HG02798 (cell line): Measurements from ENCODE around the gene AMOTL2.

Experiments used
- ATAC-seq: cut with Tn5 transposase; IDR thresholded peaks from one replicate; pipeline ENCODE4 v1.9.1; 2021; ENCODE audit warnings: mild to moderate bottlenecking; ENCODE audit not compliant: unreplicated experiment, poor library complexity

Gene AMOTL2

DNA sequence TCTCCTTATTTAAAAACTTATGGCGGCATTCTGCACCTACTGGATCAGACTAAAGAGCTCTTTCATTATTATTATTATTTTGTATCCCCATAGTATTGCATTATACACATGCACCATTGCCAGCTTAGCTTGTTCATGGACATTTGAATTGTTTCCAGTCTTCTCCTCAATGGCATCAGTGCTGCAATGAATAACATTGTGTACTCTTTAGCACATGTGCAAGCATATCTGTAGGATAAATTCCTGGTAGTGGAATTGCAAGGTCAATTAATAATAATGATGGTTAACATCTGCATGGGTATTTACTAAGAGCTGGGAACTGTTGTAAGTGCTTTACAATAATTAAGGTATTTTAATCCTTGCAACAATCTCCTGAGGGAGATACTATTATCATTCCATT, 52.0 kb downstream of the AMOTL2 start:
- ATAC-seq: no peak

DNA sequence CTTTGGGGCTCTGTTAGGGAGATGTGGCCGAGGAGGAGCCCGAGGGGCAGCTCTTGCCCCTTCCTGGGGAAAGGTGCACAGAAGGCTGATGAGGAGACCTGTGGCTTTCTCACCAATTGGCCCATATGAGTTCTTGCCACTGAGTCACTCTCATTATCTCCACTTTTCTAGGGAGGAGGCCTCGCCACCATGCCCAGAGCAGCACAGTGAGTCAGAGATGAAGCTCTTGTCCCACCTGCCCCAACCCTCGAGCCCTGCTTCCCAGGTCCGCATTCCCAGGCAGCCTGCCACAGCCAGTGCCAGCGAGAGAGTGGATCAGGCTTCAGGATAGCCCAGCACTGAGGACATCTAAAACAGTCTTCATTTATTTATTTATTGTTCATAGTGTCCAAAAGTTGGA, 53.5 kb downstream of the AMOTL2 start:
- ATAC-seq: no peak

DNA sequence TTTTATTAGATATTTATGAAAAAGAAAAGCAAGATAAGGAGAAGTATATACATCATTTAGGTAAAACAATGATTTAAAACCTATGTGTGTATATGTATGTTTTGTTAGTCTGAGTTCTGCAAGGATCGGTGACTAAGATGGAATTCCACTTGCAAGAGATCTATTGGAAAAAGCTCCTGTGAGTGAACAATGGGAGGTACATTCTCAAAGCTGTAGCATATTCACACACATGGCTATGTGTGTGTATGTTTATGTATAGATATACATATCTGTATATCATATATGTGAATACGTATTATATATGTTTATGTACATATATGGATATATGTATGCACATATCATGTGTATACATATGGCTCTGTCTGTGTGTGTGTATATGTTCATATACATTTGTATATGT, 54.3 kb downstream of the AMOTL2 start:
- no peak for ATAC-seq

DNA sequence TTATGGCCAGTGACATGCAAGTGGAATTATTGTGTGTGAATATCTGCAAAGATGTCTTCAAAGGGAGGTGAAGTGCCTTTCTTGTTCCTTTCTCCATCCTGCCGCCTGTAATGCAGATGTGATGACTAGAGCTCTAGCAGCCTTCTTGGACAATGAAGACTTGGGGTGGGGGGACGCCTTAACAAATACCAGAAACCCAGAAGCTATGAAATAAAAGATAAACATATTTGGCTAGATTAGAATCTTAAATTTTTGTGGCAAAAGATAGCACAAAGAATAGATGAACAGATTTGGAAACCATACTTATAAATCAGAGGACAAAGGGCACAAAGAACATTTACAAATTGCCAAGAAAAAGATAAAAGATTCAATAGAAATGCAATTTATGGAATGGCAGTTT, 56.1 kb downstream of the AMOTL2 start:
- no peak for ATAC-seq

DNA sequence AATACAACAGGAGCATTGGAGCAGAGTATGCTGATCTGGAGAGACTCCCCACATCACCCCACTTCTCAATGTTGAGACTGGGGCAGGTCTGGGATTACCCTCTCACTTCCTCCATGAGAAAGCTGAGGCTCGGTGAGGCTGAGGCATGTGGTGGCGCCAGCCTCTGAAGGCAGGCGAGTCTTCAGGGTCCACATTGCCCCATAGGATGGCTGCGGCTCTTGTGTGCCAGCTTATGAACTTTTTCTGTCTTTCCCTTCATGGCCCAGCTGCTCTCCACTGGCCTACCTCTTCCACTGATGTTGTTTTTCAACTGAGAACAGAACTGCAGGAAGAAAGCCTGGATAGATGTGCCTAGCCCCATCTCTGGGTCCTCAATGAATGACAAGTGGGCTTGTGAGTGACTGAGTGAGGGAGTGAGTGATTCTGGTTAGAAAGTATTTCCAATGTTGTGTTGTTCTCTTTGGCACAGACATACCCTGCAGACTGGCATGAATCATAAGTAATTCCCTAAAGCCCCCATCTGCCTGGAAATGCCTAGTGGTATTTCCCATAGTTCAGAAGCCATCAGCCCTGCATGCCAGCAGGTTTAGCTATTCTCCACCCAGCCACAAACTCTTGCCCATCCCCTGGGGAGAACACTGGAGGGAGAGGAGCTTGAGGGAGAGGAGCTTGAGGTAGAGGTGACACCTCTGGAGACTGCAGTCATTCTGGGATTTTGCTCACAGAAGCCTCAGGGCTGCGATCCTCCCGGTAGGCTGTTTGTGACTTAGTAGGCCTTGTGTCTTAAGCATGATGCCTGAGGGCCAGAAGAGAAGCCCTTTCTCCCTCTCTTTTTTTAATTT, 56.9 kb downstream of the AMOTL2 start:
- ATAC-seq: no peak

DNA sequence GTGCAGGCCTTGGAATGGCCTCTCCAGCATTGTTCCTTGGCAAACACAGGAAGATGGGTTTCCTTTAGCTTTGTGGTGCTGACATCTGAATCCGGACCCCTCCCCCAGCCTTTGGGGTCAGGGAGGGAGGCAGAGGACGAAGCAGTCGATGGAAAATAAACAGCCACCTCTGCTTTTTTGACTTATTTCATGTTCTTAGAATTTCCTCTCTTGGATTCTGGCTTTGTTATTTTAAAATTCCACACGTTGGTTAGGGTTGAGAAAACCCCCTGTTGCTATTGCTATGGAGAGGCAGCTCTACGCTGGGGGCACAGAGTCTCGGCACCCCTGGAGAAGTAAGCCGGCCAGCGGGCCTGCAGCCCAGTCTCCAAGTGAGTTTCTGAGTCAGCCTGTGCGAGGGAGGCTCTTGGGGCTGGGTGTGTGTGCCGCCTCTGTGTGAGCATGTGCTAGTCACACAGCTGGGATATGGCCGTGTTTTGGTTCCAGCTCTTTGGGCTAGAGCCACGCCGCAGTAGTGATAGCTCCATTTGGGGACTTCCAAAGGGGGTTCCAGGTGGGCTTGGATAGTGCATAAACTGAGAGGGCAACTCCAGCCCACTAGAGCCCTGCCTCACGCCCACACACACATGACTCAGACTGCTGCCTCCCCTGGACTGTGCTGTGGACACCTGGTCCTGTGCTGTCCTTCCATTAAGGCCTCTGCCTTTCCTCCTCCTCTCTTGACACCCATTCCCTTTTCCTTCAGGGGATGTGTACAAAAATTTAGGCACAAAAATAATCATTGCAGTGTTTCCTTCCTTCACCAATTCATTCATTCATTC, 58.8 kb downstream of the AMOTL2 start:
- ATAC-seq: no peak

DNA sequence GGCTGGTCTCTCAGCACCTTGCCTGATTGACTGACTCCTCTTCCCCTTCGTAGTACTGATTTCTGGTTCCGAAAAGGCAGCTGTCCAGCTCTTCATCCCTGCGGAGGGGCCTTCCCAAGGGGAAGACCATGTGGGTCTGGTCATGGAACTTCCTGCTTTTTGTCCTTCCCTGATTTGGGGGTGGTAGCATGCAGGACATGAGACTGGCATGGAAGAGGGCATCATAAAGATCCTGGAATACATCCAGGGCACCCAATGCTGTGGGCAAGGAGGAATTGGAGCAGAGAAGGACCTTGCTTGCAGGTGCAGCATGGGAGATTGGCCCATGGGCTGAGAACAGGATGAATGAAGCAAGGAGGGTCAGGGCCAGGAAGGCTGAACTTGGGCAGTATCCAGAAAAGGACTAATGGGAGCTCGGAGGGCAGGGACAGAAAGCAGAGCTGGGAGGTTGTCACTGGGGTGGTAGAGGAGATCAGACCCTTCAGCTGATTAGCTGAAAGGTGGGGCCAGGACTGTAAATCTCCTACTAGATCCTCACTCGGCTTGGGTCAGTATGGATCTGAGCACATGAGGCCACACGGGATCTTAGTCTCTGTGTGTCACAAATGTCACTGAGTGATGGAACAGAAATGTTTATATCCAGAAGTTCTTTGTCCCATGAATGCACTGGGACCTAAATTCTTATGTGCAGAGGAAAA, 59.5 kb downstream of the AMOTL2 start:
- no peak for ATAC-seq

DNA sequence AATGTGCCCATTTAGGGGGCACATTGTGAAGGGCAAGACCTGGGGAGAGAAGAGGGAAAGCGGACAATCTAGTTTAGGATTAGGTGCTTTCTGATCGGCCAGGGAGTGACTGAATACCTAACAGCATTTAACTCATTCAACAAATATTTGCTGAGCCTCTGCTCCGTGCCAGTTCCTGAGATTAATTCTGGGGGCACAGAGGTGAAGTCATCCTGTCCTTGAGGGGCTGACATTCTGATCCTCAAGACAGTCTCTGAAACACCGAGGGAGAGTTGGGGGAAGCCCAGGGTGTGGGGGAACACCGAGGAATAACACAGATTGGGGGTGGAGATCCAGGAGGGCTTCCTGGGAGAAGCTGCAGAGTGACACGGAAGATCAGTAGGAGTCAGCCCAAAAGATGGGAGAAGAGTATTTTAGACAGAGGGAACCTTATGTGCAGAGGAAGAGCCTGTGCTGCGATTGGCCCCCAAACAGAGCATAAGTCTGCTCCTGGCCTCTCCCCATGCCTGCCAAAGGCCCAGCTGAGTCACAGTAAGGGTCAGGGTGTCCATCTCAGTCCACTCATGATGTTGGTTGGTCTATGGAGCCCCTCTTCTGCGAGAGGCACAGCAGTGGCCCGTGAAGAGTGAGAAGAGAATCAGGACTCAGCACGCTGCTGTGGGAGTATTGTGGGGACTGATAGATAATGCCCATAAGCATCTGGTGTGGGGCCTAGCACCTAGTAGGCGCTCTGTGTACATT, 60.2 kb downstream of the AMOTL2 start:
- no peak for ATAC-seq

DNA sequence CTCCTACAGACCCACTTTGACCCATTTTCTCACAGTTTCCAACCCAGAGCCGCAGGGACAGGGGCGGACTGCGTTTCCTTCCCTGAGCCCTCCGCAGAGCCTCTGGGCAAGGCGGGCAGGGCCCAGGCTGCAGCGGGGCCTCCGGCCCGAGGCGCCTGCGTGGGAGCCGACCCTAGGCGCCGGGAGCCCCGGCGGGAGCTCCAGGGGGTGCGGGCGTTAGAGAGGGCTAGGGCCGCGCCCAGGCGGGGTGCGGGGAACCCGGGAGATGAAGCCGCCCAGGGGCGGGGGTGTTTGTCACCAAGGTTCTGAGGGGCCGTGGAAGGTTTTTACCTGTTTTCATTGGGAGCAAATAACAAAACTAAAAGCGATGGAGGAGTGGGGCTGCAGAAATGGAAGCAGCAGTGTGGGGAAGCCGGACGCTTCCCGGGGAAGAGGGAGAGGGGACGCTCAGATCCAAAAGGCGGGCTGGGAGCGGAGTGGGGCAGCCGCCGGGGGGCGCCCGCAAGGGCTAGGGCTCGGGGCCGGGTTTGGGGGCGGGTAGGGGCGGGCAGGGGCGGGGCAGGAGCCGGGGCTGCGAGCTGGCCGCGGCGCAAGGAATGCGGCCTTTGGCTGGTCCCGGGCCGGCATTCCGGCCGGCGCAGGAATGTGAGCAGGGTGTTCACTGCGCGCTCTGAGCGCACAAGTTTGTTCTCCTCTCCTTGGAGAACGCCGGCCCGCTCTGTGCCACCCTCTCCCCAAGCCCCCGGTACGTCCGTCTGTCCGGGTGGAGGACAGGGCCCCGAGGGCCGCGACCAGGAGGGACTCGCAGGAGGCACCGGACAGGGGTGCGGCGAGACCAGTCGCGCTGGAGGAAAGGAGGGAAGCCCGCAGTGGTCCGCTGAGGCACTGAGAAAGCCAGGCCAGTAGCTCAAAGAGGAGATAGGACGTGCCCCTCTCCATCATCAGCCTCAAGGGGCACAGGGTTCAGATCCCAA, 61.1 kb downstream of the AMOTL2 start:
- ATAC-seq: no peak

DNA sequence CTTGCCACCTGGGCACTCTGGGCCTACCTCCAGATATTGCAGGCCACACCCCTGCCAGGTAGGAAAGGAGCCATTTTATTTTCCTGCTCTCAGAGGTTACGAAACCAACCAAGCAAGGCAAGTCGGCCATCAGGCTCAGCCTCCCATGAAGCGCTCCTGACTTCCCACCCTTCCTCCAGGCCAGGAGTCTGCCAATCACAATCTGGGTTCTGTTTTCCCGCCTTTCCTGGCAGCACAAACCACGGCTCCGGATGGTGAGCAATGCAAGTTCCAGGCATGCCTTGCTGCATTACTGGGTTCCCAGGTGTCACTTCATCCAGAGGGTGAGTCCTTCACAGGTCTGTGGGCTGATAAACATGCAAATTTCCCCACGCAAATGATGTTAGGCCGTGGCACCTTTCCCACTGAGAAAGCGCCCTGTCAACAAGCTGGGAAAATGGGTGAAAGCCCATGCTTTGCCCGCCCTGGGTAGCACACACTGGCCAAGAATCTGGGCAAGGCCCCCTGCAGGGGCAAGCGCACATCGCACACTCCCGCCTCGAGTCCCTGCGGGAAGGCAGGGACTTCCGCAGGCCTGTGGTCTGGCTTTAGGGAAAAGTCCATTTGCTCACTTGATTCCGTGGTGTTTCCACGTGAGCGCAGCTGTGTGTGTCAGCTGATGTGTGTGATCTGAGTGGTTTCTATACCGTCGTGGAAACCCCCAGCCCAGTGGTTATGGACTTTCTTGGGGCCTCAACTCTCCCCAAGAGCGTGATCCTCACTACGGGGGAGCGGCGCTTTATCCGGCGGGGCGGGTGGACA, 62.0 kb downstream of the AMOTL2 start:
- no peak for ATAC-seq

DNA sequence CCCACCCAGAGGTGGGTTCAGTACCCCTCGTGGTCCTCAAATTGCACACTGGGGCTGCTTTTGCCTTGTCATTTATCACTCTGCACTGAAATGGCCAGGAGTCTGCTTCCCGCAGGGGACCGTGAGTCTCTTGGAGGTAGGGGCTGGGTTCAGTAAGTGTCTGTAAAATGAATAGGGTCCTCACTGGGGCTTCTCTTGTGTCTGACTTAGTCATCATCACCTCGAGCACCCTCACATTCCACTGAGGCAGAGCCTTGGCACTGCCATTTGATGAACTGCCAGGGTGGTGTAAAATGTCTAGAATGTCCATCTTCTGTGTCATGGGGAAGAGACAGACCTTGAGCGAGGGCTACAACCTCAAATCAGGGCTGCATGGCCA, 62.6 kb downstream of the AMOTL2 start:
- ATAC-seq: no peak

DNA sequence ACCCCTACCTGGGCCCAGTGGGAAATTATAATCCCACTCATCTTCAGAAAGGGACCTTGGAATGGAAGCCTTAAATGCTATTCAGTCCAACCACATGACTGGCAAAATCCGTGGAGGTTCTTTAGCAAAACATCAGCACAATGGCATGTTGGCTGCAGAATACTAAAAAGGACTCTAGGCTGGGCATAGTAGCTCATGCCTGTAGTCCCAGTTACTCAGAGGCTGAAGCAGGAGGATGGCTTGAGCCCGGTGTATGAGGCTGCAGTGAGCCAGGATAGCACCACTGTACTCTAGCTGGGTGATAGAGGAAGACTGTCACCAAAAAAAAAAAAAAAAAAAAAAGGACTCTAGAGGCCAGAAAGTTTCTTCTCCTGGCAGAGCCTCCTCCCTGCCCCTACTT, 63.0 kb downstream of the AMOTL2 start:
- no peak for ATAC-seq

DNA sequence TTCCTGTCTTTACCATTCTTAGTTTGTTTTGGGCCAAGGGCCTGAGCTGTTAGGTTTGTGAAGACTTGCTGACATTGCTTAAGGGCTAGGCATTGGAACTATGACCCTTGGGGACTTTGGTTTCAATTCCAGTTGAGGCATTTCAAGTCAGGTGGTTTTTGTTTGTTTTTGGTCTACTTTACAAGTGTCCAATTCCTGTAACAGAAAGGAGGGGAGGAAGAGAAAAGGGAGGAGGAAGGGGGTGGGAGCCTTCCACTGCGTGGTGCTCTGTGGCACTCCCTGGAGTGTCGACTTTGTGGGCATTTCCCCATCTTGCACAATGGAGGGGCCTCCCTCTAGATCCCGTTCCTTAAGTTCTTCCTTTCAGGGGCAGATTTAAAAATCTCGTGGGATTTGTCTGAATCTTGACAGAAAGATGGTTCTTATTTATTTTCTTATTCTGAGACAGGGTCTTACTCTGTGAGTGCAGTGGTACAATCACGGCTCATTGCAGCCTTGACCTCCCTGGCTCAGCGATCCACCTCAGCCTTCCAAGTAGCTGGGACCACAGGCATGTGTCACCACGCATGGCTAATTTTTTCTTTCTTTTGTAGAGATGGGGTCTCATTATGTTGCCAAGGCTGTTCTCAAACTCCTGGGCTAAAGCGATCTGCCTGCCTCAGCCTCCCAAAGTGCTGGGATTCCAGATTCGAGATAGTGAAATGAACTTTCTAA, 64.1 kb downstream of the AMOTL2 start:
- no peak for ATAC-seq

DNA sequence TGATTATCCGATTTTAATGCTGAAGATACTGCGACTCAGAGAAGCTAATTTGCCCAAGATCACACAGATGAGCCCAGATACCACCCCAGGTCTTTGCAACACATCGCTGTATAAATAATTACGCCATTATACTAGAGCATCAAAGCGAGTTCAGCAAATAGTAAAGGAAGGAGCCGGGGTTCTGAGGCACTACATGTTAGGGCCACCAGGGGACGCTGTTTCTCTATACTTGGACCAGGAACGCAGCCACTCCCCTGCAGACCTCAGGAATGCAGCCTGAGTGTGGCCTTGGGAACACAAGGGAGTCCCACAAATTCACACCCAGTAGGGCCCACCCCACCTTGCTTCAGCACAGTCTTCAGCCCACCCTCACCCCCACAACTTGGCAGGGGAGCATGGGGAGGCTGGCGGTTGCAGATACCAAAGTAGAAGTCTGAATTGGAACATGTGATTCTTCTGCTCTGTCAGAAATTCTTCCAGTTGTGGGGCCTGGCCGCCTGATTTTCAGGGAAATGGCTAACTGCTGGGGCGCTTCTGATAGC, 65.8 kb downstream of the AMOTL2 start:
- peak; percentile 81 for ATAC-seq

DNA sequence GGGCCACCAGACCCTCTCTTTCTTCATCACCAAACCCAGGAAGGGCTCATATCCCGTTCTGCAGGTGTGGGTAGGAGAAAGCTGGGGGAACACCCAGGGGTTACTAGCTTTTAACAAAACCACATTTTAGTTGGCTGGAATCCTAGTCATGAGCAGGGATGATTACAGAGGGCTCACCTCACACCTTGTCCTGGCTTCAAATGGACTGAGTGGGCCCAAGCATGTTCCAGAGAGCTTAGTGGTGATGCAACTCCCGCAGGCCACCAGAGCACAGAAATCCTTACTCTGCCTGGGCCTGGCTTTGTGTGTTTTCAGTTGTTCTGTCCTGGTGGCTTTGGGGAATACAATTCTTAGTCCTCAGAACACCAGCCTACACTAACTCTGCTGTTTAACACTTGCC, 66.8 kb downstream of the AMOTL2 start:
- ATAC-seq: no peak

DNA sequence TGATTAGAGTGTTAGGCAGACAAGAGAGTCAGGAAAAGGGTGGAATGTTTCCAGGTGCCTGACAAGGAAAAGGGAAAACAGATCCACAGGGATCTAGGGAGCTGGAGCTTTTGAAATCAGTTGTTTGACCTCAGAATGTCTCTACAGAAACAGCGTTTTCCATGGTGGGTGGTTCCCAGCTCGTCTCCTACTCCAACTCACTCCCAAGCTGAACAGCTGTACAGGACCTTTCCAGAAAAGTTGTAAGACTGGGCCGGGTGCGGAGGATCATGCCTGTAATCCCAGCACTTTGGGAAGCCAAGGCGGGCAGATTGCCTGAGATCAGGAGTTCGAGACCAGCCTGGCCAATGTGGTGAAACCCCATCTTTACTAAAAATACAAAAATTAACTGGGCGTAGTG, 67.9 kb downstream of the AMOTL2 start:
- ATAC-seq: no peak
